NCI-H82 treated with DMSO at 0.1 percent for 48 hours (cell line): Measurements from ENCODE around the gene CRTC3.

ENCODE experiments used
- DNase-seq: peaks from one replicate; lab custom pipeline; 2025; ENCODE audit not compliant: unreplicated experiment; lab: John Stamatoyannopoulos, UW

CRTC3 gene

GRCh38 chr15:90591524-90591923 is 61.8 kb downstream of the CRTC3 start:
- no peak for DNase-seq

DNA sequence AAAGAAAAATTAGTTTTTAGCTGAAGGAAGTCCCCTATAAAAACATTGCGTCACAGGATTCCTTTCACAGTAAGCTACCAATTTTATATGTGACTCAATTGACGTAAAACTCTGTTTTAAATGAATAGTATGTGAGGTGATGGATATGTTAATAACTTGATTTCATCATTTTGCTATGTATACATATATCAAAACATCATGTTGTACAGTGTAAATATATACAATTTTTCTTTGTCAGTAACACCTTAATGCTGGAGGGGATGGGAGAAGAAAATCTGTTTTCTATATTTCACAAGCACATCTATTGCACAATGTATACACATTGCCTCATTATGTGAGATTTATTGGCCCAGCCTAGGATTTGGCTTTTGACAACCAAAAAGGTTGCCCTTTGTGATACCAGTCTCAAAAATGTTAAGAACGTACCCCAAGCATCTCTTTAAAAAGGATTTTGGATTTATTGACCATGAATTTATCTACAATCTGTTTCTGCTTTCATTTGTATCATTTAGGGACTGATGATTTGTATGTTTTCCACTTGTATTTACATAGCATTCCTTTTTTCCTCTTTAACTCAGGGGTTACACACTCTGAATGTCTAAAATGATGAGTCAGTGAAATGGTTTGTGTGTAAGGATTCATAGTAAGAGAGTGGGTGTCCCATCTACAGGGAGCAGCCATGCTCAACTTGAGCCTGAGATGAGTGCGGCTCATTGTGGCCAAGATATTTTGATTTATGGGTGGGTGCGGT is 62.6 kb downstream of the CRTC3 start:
- no peak for DNase-seq

- DNase-seq: no peak
Measured at GRCh38 chr15:90593499-90594158, 63.9 kb downstream of the CRTC3 start.

DNA sequence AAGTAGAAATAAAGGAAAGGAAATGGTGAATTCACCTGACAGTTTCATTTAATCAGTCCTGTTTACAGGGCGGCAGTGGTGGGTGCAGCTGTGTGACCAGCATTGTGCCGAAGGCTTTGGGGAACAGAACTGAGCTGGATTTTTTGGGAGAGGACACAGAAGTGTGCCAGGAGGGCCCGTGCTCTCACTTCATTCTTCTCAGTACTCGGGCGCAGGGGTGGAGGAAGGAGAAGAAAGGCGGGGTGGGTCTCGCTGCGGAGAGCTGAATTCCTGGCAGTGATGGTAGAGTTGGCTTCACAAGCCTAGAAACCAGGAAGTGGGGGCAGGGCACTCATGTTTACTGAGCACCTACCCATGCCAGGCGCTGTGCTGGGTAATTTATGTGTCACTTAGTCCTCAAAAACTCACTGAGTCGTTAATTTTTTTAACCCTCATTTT is 64.6 kb downstream of the CRTC3 start:
- DNase-seq: no peak

DNA sequence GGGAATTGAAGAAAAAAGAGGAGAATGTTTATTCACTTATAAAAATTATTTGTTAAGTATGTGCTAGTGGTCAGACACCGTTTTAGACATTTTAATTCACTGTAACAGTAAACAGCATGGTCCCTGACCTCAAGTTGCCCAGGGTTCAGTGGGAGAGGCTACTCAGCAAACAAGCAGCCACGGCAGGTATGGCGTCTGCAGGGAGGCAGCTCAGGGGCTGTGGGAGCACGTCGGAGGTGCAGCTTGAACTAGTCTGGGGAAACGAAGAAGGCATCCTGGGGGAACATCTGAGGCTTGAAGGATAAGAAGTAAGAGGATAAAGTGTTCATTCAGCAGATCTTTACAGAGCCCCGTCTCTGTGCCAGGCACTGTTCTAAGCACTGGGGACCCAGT is 66.0 kb downstream of the CRTC3 start:
- no peak for DNase-seq

DNA sequence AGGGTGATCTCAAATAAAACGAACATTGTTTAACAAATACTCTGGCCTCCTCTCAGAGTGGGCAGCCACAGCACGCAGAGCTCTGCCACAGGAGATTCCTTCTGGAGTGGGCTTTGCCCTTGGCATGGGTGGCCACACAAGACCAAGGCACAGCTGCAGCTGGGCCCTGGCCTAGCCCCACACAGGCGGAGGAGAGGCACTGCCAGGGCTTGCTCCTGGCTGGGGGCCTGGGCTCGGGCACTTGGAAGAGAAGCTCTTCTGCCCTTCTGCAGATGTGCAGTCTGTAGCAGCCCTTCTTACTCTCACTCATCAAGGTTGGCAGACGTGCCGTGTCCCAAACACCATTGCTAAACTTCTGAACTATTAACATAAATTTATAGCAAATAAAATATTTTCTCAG is 67.2 kb downstream of the CRTC3 start:
- DNase-seq: no peak

GRCh38 chr15:90597577-90597976 is 67.9 kb downstream of the CRTC3 start:
- DNase-seq: no peak

- DNase-seq: no peak
Measured at GRCh38 chr15:90598031-90598577, 68.4 kb downstream of the CRTC3 start.

- no peak for DNase-seq
Measured at GRCh38 chr15:90598679-90599078, 69.0 kb downstream of the CRTC3 start.

DNA sequence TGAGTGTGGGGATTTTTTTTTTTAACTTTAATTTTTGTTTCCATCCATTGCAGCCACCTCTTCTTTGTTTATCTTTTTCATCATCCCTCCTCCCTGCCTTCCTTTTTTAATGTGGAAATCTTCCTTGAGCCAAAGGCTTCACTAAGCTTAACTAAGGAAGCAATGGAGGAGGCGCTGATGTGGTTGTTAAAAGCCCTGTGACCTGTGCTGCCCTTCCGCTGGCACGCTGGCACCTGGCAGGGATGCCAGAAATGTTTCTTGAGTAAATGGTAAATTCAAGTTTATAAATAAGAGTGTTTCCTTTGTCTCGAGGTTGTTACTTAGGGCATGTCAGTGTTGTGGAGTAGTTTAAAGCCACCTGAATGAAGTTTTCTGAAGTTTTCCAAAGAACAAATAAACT is 69.4 kb downstream of the CRTC3 start:
- DNase-seq: no peak

- no peak for DNase-seq
Measured at GRCh38 chr15:90599644-90600043, 69.9 kb downstream of the CRTC3 start.

GRCh38 chr15:90600954-90601353 is 71.2 kb downstream of the CRTC3 start:
- DNase-seq: no peak

DNA sequence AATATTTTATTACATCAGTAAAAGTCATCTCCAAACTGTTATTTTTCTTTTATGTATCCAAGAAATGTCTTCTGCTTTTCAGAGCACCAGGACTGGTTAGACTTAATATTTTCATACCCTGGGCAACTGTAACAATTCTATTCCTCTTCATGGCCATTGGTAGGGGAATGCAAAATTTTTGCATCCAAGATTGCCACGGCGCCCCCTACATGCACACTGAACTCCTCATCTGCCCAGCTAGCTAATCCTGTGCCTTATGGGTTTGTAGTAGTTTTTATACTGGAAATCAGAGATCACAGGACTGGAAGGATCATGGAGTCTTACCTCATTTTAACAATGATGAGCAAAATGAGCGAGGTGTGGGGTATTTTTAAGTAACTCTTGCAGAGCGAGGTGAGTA is 74.2 kb downstream of the CRTC3 start:
- no peak for DNase-seq

GRCh38 chr15:90606641-90607040 is 76.9 kb downstream of the CRTC3 start:
- no peak for DNase-seq

- no peak for DNase-seq
Measured at GRCh38 chr15:90607361-90607760, 77.6 kb downstream of the CRTC3 start.

DNA sequence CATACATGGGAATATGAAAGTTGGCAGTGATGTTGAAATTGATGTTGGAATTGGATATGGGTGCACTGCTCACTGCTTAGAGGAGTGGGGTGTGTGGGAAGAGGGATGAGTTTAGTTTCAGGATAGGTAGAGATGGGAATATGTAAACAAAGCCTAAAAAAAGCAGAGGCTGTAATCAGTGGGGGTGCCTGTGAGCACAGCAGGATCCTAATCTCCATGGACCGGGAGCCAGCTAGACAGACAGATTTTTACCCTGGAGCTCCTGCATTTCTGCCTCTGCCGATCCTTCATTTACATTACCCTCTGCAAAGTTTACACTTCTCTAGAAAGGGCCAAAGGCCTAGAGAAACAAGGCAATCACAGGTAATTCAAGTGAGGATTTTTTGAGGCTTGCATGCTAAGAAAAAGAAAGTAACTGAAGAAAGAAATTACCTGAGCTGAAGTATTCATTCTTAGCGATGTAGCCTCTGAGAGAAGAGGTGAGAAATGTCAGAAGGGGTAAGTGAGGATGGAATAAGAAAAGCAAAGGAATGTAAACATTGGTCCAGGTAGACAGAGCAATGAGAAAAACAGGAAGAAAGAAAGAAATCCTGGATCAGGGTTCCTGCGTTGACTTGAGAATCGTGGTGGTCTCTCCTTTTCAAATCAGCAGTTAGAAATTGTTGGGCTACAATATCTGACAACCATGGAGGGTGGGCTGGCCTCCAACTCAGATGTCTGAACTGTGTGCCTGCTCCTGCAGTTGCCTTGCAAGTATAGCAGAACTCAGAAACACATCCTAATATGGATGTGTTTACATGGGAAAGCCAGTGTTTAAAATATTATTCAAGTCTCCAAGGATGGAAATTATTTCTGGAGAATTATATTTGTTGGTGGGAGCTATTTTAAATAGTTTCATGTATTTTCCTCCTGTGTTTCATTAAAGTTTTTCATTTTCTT is 79.8 kb downstream of the CRTC3 start:
- no peak for DNase-seq

- no peak for DNase-seq
Measured at GRCh38 chr15:90610190-90610589, 80.5 kb downstream of the CRTC3 start.

DNA sequence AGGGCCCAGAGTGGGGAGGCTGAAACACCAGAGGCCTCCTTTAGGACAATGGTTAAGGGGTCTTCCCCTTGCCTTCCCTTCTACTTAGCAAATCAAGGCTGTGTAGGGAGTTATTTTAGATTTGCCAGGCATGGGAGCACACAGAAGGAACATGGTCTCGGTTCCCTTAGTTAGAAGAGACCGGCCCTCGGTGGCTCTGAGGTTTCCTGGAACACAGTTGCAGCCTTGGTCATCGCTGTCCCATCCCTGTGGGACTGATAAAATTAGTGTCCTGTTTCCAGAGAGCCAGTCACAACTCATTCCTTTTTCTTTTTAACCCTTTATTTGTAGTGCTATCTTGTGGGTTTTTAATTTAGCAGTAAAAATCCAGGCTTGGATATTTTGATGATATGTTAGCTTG is 81.4 kb downstream of the CRTC3 start:
- no peak for DNase-seq

DNA sequence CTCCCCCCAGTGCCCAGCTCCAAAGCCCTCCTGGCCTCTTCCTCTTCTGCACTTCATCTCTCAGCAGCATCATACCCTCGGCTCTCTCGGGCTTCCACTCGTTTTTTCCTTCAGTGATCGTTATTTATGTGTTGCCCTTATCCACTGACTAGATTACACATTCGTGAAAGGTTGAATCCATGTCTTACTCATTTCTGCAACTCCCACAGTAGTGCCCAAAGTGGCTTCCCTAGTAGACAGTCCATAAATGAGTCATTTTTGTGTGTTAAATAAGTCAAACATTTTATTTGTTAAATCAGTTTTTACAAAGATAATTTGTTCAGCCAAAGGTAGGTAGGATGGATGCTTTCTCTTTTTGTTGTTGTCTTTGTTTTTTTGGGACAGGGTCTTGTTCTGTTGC is 87.4 kb downstream of the CRTC3 start:
- DNase-seq: no peak

GRCh38 chr15:90617668-90618097 is 88.0 kb downstream of the CRTC3 start:
- no peak for DNase-seq
